GM19328 (cell line): Measurements from ENCODE around the gene MACROD2.
A peak's percentile ranks its signal among the peaks of the same experiment; 100 is the strongest.
"Not testable (repeated sequence)": the region's sequence is repeated elsewhere in the genome, so short reads cannot be mapped to it uniquely, and the experiment has no call there.

ENCODE experiments used
- ATAC-seq: cut with Tn5 transposase; IDR thresholded peaks from one replicate; pipeline ENCODE4 v1.9.1; 2021; ENCODE audit warnings: mild to moderate bottlenecking, moderate library complexity; ENCODE audit not compliant: unreplicated experiment

Gene MACROD2

DNA sequence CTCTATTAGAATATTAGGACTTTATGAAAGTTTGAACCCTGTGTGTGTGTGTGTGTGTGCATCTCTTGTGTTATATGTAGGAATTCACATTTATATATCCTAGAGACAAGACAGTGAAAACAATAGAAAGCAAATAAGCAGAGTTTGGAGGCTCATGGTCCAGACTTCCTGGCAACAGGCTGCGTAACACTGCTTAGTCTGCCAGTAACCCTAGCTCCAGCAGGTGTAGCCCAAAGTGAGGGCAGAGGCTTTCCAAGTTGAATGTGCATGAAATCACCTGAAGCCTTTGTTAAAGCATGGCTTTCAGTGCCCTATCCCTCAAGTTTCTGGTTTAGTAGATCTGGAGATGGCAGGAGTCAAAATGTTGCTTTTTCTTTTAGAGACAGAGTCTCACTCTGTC, 2008.0 kb downstream of the MACROD2 start:
- no peak for ATAC-seq

DNA sequence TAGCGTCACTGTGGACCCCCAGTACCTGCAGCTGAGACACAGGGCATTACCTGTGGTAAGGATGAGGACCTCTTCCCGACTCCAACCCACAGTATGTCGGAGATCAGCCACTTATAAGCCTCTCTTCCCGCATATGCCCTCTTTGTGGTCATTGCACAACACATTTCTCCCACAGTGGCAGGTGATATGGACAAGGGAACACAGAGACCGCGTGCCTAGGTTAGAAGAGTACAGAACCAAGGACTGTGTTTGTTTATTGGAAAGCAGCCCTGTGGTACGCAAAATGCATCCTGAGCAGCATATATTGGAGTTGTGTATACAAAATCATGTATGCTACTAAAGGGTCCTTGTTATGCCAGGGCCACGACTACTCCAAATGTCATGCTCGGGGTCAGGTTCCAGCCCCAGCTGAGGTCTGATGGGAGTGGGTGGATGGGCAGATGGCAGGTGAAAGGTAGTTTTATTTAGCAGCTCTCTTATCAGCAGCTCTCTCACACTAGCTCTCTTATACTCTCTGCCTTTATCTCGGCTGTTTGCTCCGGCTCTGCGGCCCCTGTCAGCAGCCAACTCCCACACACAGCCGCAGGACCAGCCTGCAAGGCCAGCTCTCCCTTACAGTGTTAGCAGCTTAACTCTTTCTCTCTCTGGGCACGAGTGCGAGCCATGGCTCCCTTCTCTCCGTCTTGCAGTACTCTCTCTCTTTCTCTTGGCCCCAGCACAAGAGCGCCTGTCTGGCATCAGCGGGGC, 2009.0 kb downstream of the MACROD2 start:
- ATAC-seq = no peak

DNA sequence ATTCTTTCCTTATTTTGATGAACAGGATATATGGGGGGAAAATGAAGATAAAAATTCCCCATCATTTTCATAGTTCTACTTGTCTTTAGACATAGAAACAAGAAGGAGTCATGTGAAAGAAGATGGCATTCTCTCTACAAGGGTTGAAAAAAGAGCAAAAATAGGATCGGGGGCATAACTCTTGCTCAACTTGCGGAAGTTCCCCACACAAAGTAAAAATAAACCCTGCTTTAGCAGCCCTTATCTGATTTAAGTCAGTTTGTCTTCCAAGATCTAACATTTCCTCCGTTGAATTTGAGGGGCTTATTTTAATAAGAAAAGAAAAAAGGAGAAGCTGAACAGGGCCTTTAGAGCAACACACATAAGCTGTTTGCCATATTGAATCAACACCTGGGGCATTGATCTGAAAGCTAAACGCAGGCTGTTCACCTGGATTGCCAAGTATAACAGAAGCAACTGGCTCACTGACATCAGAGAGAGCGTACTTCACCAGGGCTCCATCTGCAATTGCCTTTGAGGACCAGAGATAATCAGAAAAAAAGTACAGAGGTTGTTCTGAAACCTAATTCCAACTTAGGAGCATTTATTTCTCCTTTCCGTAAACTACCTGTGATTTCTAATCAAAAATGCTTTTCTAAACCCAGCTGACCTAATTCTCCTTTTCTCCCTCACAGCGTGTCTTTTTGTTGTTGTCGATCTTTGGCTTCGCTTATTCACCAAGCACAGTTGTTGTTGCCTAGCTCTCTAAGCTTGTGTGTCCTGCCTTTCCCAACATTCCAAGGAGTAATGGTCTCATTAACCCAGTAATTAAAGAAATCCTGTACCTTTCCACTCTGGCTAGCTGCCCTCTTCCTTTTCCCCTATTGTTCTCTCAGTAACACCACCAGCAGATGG, 2010.0 kb downstream of the MACROD2 start:
- no peak for ATAC-seq

DNA sequence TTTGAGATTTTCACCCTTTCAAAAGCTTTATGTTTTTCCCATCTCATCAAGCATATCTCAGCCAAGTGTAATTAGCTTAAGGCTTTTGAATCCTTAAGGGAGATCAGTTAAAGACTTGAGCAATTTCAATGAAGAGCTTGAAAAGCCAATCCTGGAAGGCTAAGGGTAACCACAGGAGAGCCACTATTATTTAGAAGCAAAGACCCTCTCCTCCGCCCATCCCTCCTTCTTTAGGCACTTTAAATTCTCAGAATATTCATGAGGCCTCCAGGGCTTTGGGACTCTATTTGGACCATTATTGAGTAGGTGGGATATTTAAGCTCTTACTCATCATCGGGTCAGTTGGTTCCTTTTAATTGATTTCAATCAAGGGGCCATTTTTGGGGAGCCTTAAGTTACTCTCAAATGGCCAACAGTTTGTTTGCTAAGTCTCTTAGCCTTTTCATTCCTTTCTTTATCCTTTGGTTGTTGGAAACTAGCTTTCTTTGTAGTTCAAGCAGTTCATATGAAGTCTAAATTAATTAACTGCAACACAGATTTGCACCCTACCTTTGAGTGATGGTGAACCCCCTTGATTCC, 2010.7 kb downstream of the MACROD2 start:
- ATAC-seq = no peak

DNA sequence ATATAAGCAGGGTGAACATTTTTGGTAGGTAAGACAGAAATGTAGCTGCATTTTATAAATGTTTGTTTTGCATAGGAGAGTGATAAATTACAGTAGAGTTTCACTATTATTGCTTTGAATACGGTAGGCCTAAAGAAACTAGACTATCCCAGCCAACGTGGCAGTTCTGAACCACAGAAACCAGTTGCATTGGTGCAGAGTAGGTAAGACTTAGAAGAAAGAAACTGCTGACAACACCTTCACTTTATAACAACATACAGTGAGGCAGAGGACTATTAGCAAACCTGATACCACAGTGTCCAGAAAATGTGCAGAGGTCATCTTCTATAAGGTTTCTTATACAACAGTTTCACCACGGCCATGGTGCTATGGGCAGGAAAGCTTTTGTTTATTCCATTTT, 2011.8 kb downstream of the MACROD2 start:
- ATAC-seq = peak; percentile 94

DNA sequence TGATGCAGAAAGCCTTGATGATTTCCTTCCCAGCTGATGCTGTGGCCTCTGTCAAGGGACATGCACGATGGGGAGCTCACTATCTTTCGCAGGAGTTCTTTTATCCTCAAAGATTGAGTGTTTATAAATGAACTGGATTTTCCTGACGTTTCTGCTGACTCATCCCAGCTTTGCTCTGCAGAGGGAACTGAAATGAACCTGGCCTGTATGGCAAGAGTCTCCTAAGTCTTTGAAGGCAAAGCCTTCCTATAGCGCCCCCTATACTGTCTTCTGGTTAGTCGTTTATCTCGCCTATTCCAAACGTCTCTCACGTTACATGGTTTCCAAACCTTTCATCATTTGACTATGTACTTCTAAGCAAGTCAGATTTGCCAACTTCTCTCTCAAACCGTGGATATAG, 2012.6 kb downstream of the MACROD2 start:
- no peak for ATAC-seq

DNA sequence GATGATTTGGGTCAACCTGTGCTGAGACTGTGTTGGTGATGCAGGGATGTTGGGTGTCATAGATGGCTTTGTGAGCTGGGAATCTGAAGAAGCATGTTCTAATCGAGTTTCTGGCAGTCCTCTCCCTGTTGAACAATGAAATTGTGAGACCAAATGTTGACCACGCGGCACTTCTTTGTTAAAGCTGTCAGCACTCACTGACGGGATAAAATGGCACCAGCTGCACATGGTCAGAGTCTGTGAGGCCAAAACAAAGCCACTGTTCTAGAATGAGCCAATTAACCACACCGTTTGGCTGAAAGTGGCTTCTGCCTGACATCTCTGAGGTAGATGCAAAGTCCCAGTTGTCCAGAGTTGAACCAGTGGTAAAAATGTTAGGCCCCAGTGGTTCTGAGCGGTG, 2015.7 kb downstream of the MACROD2 start:
- no peak for ATAC-seq

DNA sequence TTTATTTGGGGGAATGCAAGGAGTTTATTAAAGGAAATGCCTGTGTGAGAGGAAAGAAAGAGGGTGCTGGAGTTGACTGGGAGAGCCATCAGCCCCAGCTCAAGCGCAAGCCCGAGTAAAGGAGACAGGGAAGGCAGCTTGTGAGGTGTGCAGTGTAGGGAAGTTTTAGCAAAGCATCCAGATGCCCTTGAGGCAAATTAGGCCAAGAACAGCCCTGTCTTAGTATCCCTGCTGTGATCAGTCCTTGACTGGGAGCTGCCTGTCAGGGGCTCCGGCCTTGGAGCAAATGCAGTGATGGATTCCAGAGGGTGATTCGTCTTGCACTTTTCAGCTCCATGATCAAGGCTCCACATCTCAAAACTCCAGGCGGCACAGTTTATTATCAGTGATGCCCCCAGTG, 2016.2 kb downstream of the MACROD2 start:
- ATAC-seq = no peak

DNA sequence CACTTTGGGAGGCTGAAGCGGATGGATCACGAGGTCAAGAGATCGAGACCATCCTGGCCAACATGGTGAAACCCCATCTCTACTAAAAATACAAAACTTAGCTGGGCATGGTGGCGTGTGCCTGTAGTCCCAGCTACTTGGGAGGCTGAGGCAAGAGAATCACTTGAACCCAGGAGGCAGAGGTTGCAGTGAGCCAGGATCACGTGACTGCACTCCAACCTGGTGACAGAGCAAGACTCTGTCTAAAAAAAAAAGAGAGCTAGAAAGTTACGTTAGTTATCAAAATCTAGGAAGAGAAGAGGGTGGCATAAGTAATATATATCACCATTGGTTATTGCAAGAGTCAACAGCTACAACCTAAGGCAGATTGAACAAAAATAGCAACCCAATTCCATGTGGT, 2017.6 kb downstream of the MACROD2 start:
- not testable (repeated sequence) for ATAC-seq

DNA sequence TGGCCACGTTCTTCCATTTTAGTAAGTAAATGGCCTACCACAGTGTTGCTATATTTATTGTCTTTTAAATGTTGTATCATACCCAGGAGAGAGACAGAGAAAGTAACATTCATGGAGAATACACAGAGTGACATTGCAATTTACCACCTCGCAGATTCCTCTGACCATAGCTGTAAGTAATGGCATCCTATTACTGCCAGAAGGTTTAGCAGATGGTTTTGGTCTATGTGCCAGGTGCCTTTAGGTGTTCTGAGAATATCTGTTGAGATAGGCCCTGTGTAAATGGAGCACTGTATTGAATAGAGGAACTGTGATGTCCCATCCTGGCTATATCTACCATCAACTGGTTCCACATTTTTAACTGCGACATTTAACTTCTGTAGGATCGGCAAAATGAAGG, 2018.3 kb downstream of the MACROD2 start:
- ATAC-seq = no peak

DNA sequence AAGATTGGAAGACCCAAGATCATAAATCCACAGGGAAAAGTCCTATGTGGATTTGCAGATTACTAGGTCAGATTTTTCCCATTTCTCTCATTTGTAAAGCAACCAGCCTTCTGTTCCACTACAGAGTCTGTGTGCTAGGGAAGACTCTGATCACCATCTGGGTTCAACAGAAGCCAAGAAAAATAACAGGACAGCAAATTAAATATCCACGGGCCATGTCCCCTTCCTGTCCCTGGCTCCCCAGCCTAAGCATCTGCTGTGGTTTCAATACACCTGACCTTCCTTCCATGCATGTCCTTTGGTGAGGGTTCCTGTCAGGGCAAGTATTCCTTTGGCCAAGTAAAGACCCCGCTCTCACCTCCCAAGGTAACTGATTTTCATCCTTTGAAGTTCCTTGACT, 2019.1 kb downstream of the MACROD2 start:
- no peak for ATAC-seq

DNA sequence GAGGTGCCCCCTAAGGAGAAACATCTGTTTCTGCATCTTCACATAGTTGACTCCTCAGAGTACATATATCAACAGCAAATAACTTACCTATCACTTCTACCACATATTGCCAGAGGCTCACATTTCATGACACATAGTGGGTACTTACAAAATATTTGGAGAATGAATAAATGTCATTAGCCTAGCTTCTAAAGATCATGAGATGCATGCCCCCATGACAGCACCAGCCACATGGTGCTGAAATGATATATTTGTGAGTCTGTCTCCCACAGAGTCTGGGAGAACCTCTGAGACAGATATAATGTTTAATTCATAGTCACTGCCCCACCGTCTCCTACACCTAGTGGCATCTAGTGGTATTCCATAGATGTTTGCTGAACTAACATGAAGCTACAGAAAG, 2022.3 kb downstream of the MACROD2 start:
- no peak for ATAC-seq

DNA sequence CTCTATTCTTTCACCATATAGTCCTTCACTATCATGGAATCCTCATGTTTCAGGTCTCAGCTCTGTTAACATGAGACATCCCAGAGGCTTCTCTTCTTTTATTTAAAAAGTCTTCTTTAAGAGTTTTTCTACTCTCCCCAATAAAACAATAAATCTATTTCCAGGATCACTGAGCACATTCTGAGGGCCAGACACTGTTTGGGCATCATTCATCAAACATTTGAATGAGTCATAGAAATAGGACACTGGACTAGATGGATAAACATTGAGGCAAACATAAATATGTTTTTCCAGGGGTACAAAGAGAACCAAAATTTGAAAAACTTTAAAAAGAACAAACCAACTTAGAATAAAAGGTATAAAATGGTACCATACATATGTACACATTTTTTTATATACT, 2023.6 kb downstream of the MACROD2 start:
- no peak for ATAC-seq

DNA sequence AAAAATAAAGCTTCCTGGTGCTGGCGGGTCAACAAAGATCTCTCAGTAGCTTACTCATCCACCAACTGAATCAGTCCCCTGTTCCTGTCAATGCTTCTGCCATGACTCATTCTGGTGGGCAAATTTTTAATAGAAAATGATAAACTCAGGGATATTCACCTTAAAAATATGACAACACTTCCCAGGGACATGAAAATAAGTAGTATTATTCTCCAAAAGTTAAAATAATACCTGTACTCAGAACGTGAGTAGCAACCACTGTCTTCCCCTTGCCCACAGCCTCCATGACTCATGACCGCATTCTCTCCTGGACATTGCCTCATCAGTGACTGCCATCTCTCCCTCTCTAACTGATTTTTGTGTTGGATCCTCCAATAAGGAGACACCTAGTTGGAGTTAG, 2025.7 kb downstream of the MACROD2 start:
- ATAC-seq = no peak

DNA sequence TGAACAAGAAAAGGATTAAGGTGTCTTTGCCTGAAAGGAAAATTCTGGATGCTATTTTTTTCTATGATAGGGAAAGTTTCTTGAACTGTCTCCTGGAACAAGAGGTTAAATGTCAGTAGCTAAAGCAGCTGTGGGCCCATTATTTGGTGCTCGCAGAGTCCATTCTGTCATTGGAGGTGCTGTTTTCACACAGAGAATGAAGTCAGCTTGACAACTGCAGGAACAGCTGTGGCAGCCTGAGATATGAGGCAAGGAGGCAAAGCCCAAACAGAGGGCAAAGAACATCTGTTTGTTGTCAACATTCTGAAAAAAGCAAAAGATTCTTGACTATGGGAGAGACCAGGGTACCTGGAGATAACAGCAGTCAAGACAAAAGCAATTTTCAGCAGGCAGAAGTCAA, 2029.8 kb downstream of the MACROD2 start:
- ATAC-seq = no peak

DNA sequence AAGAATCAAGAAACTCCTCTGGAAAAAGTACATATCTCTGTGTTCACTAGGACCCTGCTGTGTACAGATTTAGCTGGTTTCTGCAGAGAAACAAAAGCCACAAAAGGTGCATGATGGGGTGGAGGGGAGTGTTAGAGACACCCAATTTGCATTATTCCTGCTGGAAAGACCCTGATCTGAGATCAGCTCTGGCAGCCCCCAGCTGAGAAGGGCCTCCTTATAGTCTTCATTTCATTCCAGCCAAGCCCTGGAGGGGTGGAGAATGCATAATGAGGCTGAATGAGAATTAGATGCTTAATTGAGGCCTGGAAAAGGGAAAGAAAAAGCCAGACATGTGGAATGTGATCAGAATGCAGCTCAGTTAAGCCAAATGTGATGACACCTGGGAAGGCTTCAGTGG, 2032.4 kb downstream of the MACROD2 start:
- no peak for ATAC-seq

DNA sequence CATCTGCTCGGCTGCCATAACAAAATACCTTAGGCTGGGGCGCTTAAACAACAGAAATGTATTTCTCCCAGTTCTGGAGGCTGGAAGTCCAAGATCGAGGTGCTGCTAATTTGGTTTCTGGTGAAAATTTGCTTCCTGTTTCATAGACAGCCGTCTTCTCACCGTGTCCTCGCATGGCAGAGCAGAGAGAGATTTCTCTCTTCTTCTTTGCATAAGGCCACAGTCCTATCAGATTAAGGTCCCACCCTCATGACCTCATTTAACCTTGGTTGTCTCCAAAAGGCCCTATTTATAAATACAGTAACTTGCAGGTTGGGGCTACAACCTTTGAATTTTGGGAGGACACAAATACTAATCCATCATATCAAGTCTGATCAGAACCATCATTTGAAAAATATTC, 2033.6 kb downstream of the MACROD2 start:
- ATAC-seq = no peak

DNA sequence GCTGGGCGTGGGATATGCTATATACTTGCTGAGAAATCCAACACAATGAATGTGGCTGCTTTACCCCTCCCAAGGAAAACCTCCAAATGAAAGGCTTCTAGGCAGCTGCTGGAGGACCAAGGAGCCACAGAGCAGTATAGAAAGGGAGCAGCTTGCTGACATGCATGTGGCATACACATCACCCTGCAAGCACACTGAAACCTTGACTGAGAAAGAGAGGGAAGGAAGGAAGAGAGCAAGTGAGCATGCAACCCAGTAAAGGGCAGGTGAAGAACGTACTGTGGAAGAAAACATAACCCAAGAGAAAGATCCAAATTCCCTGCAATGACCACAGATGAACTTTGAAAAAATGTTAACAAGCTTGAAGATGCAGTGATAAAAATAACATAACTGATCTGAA, 2034.9 kb downstream of the MACROD2 start:
- ATAC-seq = no peak

DNA sequence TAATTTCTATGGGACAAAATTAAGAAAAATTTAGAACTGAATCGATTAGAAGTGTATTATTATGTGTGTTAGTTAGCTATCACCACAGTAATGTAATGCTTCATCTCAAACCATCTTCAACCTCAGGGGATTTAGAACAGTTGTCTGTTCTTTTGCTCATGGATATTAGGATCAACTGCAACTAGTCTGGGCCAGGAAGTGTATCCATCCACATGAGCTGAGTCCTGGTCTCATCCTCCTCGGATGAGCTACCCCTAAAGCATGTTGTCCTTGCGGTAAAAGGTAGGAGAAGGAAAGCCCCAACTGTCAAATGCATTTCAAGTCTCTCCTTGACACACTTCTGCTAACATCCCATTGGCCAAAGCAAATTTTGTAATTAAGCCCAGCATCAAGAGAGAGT, 2040.3 kb downstream of the MACROD2 start:
- ATAC-seq = no peak

DNA sequence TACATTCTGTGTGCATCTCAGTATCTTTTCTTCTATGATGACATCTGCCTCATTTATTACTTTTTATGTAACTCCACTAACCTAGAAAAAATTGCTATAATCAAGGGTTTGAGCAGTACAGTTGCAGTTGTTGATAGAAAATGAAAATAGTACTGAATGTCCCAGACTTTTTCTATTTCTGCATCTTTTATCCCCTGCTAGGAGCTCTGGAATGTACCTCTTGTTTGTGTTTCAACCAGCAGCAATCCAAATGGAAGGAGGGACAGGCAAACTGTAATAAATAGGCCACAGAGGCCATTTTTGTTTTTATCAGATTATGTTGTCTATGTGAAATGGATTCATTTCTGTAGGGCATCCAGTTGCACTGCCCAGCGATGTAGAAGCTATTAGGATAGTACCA, 2041.0 kb downstream of the MACROD2 start:
- no peak for ATAC-seq

DNA sequence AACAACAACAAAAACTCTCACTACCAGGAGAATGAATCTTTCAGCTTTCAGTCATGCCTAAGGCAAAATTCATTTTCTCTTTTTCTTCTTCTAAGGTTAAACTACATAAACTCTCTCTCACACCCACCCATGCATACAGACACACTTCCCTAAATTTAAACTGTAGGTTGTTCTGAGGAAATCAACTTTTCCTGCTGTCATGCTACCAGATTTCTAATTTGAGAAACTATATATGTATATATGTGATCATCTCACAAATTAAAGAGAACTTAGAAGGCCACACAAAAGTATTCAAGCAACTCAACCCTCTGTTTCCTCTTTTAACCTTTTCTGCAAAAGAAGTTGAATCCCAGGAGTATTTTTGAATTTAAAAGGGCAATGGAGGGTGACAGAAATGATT, 2045.4 kb downstream of the MACROD2 start:
- no peak for ATAC-seq

DNA sequence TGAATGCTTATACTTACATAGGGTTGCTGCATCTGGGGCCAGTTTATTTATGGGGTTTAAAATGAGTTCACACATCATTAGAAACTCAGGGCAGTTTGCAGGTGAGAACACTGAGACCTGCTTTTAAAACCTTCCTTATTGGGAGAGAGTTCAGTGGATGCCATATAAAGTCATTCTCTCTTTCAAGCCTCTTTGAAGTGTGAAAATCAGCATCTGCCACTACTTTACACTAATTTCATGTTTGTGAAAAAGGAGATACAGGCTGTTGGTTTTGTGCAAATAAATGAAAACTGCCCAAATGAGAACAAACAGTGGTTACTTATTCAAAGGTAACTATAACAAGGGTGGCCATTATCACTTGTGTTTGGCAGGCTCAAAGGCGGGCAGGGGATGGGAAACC, 2047.4 kb downstream of the MACROD2 start:
- no peak for ATAC-seq
